K562 (cell line): Measurements from ENCODE around the gene SCYL3. TPM values are rescaled to one million over a fixed set of nuclear protein-coding genes. Genes with fewer than 3 reads are reported as not detected.

Experiments used
- CAMTA2 ChIP-seq: fragments of 250-450 bp; sonication (Bioruptor Pico); conservative IDR thresholded peaks from 2 replicates; pipeline ENCODE4 v1.5.1; 2022
- NELFE ChIP-seq: IDR thresholded peaks from 2 replicates; pipeline ENCODE4 v1.6.1; 2011; ENCODE audit warnings: mild to moderate bottlenecking; ENCODE audit not compliant: insufficient read depth, insufficient read length
- NR1H2 ChIP-seq: sonication (generic); formaldehyde crosslinking; IDR thresholded peaks from 2 replicates; pipeline ENCODE4 v1.4.0; 2020; ENCODE audit warnings: mild to moderate bottlenecking, missing genetic modification reagents
- NR2C1 ChIP-seq, 2 experiments: fragments of 450-650 bp; IDR thresholded peaks; 2 replicates each; pipeline ENCODE4 v1.6.1; 2017; ENCODE audit warnings: mild to moderate bottlenecking in 2 of 2, antibody characterized with exemption in 1 of 2, inconsistent platforms in 1 of 2, missing compliant biosample characterization in 1 of 2, missing genetic modification characterization in 1 of 2
- NR2C2 ChIP-seq, 2 experiments: fragments of 200-800 bp in 1 of 2; sonication (Bioruptor generic) in 1 of 2; sonication (generic) in 1 of 2; formaldehyde crosslinking in 1 of 2; IDR thresholded peaks; 2 replicates each; pipeline versions ENCODE4 v1.6.1 to v1.8.0; 2016 to 2022; ENCODE audit warnings: mild to moderate bottlenecking in 1 of 2, missing compliant biosample characterization in 1 of 2, missing genetic modification characterization in 1 of 2, missing genetic modification reagents in 1 of 2
- NR3C1 ChIP-seq: sonication (generic); formaldehyde crosslinking; IDR thresholded peaks from 2 replicates; pipeline ENCODE4 v1.8.1; 2022; ENCODE audit warnings: missing genetic modification reagents
- PRPF4 ChIP-seq: fragments of 200-400 bp; formaldehyde crosslinking; IDR thresholded peaks from one replicate; pipeline ENCODE4 v1.6.1; 2017; ENCODE audit warnings: low read length, low read depth, mild to moderate bottlenecking; ENCODE audit not compliant: insufficient read depth, poor library complexity, severe bottlenecking
- SMARCB1 ChIP-seq: IDR thresholded peaks from 2 replicates; pipeline ENCODE4 v1.6.1; 2011; ENCODE audit warnings: improper control_type of control experiment, low read depth; ENCODE audit not compliant: insufficient read length
- SOX6 ChIP-seq: fragments of 450-650 bp; IDR thresholded peaks from 2 replicates; pipeline ENCODE4 v1.6.1; 2014; ENCODE audit warnings: mild to moderate bottlenecking
- STAT5B ChIP-seq: fragments of 250-450 bp; sonication (Bioruptor Pico); IDR thresholded peaks from 2 replicates; pipeline ENCODE4 v1.8.0; 2021; ENCODE audit warnings: mild to moderate bottlenecking, inconsistent platforms
- XRCC3 ChIP-seq: fragments of 450-650 bp; IDR thresholded peaks from 2 replicates; pipeline ENCODE4 v1.6.1; 2017; ENCODE audit warnings: mild to moderate bottlenecking, moderate library complexity
- ZBTB1 ChIP-seq: sonication (generic); formaldehyde crosslinking; IDR thresholded peaks from 2 replicates; pipeline ENCODE4 v1.8.1; 2023; ENCODE audit warnings: missing genetic modification reagents, low read depth, mild to moderate bottlenecking, borderline replicate concordance
- ZBTB7A ChIP-seq: IDR thresholded peaks from 2 replicates; pipeline ENCODE4 v1.6.1; 2011; ENCODE audit warnings: low read depth, mild to moderate bottlenecking, low read length, moderate library complexity, borderline replicate concordance; ENCODE audit not compliant: control insufficient read depth
- ZNF175 ChIP-seq: fragments of 200-800 bp; sonication (Bioruptor generic); IDR thresholded peaks from 2 replicates; pipeline ENCODE4 v1.6.1; 2016; ENCODE audit warnings: low read depth, mild to moderate bottlenecking, missing genetic modification characterization, missing compliant biosample characterization
- ZNF507 ChIP-seq: conservative IDR thresholded peaks from 2 replicates; pipeline ENCODE4 v1.6.1; 2017; ENCODE audit warnings: missing genetic modification characterization, missing compliant biosample characterization
- ZNF778 ChIP-seq: fragments of 450-650 bp; formaldehyde crosslinking; IDR thresholded peaks from 2 replicates; pipeline ENCODE4 v1.4.0; 2020; ENCODE audit warnings: mild to moderate bottlenecking, moderate library complexity
- polyA plus RNA-seq, 8 experiments: library from polyadenylated mRNA; depleted of rRNA in 4 of 8; stranded (reverse) in 5 of 8; unstranded in 3 of 8; fragments of >200 nt; fragmentation: Nextera tagmentation in 2 of 8; fragmentation: Illumina TruSeq in 1 of 8; extraction: Ambion mirVana in 2 of 8; extraction: Trizol in 1 of 8; gene quantifications; 2 replicates each; pipeline versions ENCODE4 v1.2.1 to v1.2.3, GENCODE V29; 2011 to 2014; ENCODE audit warnings: inconsistent platforms in 1 of 8, missing spikeins in 1 of 8
- total RNA-seq, 7 experiments: library from RNA; depleted of rRNA in 6 of 7; stranded (reverse); fragments of >200 nt in 6 of 7; fragmentation: Illumina TruSeq in 2 of 7; extraction: Trizol in 2 of 7; gene quantifications; 2 replicates each; pipeline versions ENCODE4 v1.2.1 to v1.2.3, GENCODE V29; 2011 to 2021; ENCODE audit warnings: low replicate concordance in 1 of 7
- TF ChIP-seq, protein P1 (sequence below): sonication (generic); formaldehyde crosslinking; IDR thresholded peaks from 2 replicates; pipeline ENCODE4 v1.8.1; 2023; ENCODE audit warnings: mild to moderate bottlenecking, missing genetic modification reagents
- TF ChIP-seq, protein P2 (sequence below), 2 experiments: fragments of 450-650 bp; IDR thresholded peaks; 2 replicates each; pipeline ENCODE4 v1.6.1; 2018; ENCODE audit warnings: mild to moderate bottlenecking in 2 of 2, low read depth in 1 of 2; ENCODE audit not compliant: partially characterized antibody in 2 of 2
- TF ChIP-seq, protein P3 (sequence below): fragments of 250-450 bp; sonication (Bioruptor Pico); IDR thresholded peaks from 2 replicates; pipeline ENCODE4 v1.8.0; 2022; ENCODE audit warnings: inconsistent platforms, mild to moderate bottlenecking, moderate library complexity, borderline replicate concordance

SCYL3 gene
- total and polyA plus RNA-seq, 9 of the 15 experiments (the other 6 are each of a cell fraction or from before 2014, with no cell fraction given): 3.6 to 11.4 (median 7.1) TPM

DNA sequence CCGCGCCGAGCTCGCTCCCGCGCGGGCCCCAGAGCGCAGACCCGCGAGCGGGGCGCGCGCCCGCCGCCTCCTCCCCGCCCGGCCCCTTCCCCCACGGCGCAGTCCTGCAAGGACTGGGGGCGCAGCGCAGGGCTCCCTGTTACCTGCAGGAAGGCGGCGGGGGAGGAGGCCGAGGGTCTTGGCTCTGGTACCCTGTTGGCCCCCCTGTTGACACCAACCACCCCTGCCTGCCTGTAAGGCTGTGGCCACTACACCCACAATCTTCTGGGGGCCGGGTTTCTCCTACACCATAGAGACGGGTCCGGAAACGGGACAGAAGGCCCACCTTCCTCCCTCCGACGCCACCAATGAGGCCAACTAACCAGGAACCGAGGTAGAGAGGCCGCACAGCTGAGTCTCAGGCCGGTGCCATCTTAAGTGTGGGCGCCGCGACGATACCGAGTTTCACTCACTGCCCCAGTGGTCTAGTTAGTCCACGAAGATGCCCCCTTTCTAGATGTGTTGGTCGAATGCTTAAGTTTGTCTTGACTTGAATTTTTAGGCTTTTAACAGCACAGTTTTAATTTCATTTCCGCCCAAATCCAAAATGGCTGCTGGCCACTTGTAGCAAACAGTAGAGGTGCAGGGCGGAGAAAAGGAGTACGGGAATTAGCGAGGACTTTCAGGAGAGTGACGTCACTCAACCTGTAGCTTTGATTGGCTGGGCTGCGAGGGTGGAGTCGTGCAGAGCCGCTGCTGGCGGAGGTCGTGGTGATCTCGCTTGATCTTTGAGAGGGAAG lies at the start of gene SCYL3 (continued):
- TF ChIP-seq ZNF507 (tag) (no peak), SOX6 (peak; percentile 66), ZNF778 (no peak), CAMTA2 (CRISPR knock-in tag) (no peak), XRCC3 (no peak), PRPF4 (no peak), ZBTB1 (no peak; the same call in 1 of the 2 replicates), ZBTB7A (peak; percentile 89), NR3C1 (CRISPR knock-in tag) (no peak; the same call in 1 of the 2 replicates), SMARCB1 (no peak), NR2C2 (CRISPR knock-in tag; IDR thresholded peaks at IDR 0.05) (no peak; the same call in 1 of the 2 replicates), NR2C2 (tag; IDR thresholded peaks at IDR 0.05) (peak; percentile 96), STAT5B (CRISPR knock-in tag) (no peak), ZNF175 (CRISPR knock-in tag) (no peak; the same call in 1 of the 2 replicates), NELFE (no peak), NR1H2 (no peak), NR2C1 (IDR thresholded peaks at IDR 0.05) (peak; percentile 96), NR2C1 (tag; IDR thresholded peaks at IDR 0.05) (peak; percentile 95)
- TF ChIP-seq, protein P1, sequence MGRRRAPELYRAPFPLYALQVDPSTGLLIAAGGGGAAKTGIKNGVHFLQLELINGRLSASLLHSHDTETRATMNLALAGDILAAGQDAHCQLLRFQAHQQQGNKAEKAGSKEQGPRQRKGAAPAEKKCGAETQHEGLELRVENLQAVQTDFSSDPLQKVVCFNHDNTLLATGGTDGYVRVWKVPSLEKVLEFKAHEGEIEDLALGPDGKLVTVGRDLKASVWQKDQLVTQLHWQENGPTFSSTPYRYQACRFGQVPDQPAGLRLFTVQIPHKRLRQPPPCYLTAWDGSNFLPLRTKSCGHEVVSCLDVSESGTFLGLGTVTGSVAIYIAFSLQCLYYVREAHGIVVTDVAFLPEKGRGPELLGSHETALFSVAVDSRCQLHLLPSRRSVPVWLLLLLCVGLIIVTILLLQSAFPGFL: no peak
- TF ChIP-seq, protein P2, sequence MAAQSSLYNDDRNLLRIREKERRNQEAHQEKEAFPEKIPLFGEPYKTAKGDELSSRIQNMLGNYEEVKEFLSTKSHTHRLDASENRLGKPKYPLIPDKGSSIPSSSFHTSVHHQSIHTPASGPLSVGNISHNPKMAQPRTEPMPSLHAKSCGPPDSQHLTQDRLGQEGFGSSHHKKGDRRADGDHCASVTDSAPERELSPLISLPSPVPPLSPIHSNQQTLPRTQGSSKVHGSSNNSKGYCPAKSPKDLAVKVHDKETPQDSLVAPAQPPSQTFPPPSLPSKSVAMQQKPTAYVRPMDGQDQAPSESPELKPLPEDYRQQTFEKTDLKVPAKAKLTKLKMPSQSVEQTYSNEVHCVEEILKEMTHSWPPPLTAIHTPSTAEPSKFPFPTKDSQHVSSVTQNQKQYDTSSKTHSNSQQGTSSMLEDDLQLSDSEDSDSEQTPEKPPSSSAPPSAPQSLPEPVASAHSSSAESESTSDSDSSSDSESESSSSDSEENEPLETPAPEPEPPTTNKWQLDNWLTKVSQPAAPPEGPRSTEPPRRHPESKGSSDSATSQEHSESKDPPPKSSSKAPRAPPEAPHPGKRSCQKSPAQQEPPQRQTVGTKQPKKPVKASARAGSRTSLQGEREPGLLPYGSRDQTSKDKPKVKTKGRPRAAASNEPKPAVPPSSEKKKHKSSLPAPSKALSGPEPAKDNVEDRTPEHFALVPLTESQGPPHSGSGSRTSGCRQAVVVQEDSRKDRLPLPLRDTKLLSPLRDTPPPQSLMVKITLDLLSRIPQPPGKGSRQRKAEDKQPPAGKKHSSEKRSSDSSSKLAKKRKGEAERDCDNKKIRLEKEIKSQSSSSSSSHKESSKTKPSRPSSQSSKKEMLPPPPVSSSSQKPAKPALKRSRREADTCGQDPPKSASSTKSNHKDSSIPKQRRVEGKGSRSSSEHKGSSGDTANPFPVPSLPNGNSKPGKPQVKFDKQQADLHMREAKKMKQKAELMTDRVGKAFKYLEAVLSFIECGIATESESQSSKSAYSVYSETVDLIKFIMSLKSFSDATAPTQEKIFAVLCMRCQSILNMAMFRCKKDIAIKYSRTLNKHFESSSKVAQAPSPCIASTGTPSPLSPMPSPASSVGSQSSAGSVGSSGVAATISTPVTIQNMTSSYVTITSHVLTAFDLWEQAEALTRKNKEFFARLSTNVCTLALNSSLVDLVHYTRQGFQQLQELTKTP (IDR thresholded peaks at IDR 0.05; ENCODE audit: low read depth in 1 of 2, partially characterized antibody in 2 of 2): peak; percentile 63 to 86
- TF ChIP-seq, protein P3, sequence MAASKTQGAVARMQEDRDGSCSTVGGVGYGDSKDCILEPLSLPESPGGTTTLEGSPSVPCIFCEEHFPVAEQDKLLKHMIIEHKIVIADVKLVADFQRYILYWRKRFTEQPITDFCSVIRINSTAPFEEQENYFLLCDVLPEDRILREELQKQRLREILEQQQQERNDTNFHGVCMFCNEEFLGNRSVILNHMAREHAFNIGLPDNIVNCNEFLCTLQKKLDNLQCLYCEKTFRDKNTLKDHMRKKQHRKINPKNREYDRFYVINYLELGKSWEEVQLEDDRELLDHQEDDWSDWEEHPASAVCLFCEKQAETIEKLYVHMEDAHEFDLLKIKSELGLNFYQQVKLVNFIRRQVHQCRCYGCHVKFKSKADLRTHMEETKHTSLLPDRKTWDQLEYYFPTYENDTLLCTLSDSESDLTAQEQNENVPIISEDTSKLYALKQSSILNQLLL: no peak
